H1 (cell line): Measurements from ENCODE around the gene RNF168. TPM values are rescaled to one million over a fixed set of nuclear protein-coding genes. Genes with fewer than 3 reads are reported as not detected.

Source experiments
- CTCF ChIA-PET: fragments of 300-600 bp; sonication (Branson Sonifier 250); formaldehyde crosslinking; loops from one replicate; lab custom pipeline; 2021; ENCODE audit not compliant: partially characterized antibody; lab: Charles Lee
- POLR2A ChIA-PET: fragments of 300-600 bp; sonication (Branson Sonifier 250); formaldehyde crosslinking; loops from one replicate; lab custom pipeline; 2021; ENCODE audit warnings: inconsistent platforms; ENCODE audit not compliant: partially characterized antibody; lab: Charles Lee
- DNase-seq, 2 experiments: peaks; one replicate each; pipeline versions ENCODE4 v3.0.0 to v3.0.0-alpha.2; 2010 to 2022; ENCODE audit warnings: low spot score in 2 of 2, low read depth in 1 of 2, mixed read lengths in 1 of 2
- FAIRE-seq: peaks from 2 replicates; lab custom pipeline; 2011; peaks lifted over from hg19 to GRCh38; lab: Jason Lieb, UNC
- H2AFZ ChIP-seq: 2 replicates; pipeline ENCODE4 v1.8.1; 2012; ENCODE audit warnings: low read length, inconsistent platforms
- H2AK5ac ChIP-seq: 2 replicates; pipeline ENCODE4 v1.6.1; 2013; ENCODE audit warnings: low read depth, low read length
- H2BK120ac ChIP-seq: replicated peaks from 2 replicates; pipeline ENCODE3; 2013; ENCODE audit warnings: low read depth, low read length, inconsistent platforms
- H2BK12ac ChIP-seq: 2 replicates; pipeline ENCODE4 v1.6.1; 2013; ENCODE audit warnings: low read depth, low read length
- H2BK15ac ChIP-seq: 2 replicates; pipeline ENCODE4 v1.6.1; 2013; ENCODE audit warnings: low read length
- H2BK20ac ChIP-seq: 2 replicates; pipeline ENCODE4 v1.6.1; 2013; ENCODE audit warnings: low read length
- H2BK5ac ChIP-seq: 2 replicates; pipeline ENCODE4 v1.6.1; 2013; ENCODE audit warnings: low read depth, low read length
- H3K14ac ChIP-seq: 2 replicates; pipeline ENCODE4 v1.6.1; 2013; ENCODE audit warnings: inconsistent platforms; ENCODE audit not compliant: insufficient read length
- H3K18ac ChIP-seq: 2 replicates; pipeline ENCODE4 v1.6.1; 2013; ENCODE audit warnings: low read length; ENCODE audit errors: extremely low read depth
- H3K23ac ChIP-seq: 2 replicates; pipeline ENCODE4 v1.6.1; 2013; ENCODE audit warnings: inconsistent platforms; ENCODE audit not compliant: insufficient read length
- H3K23me2 ChIP-seq: 2 replicates; pipeline ENCODE4 v1.6.1; 2013; ENCODE audit warnings: low read depth, low read length
- H3K27ac ChIP-seq: 2 replicates; pipeline ENCODE4 v1.6.1; 2011; ENCODE audit warnings: low read depth, low read length, inconsistent platforms
- H3K27me3 ChIP-seq, 4 experiments: replicated peaks in 1 of 4; 1 replicate in 1 of 4; 2 replicates in 3 of 4; pipeline versions ENCODE4 v1.6.1 to v1.8.1; 2011 to 2013; ENCODE audit warnings: low read length in 3 of 4, mild to moderate bottlenecking in 3 of 4, inconsistent platforms in 2 of 4, mixed read lengths in 2 of 4, moderate library complexity in 1 of 4; ENCODE audit not compliant: control insufficient read depth in 3 of 4, insufficient read depth in 3 of 4; ENCODE audit errors: extremely low read depth in 1 of 4
- H3K36me3 ChIP-seq, 4 experiments: 2 replicates each; pipeline versions ENCODE4 v1.6.1 to v1.8.1; 2011 to 2013; ENCODE audit warnings: mild to moderate bottlenecking in 4 of 4, low read length in 3 of 4, moderate library complexity in 2 of 4, control low read depth in 1 of 4, inconsistent platforms in 1 of 4; ENCODE audit not compliant: insufficient read depth in 4 of 4, control insufficient read depth in 2 of 4
- H3K4ac ChIP-seq: replicated peaks from 2 replicates; pipeline ENCODE3; 2013; ENCODE audit warnings: low read length, low read depth, mixed read lengths, inconsistent platforms; ENCODE audit not compliant: insufficient read length
- H3K4me1 ChIP-seq, 4 experiments: replicated peaks in 1 of 4; 1 replicate in 1 of 4; 2 replicates in 3 of 4; pipeline versions ENCODE4 v1.6.1 to v1.8.1; 2011 to 2013; ENCODE audit warnings: low read length in 3 of 4, inconsistent platforms in 2 of 4, mixed read lengths in 1 of 4; ENCODE audit not compliant: insufficient read depth in 4 of 4, control insufficient read depth in 3 of 4
- H3K4me2 ChIP-seq, 2 experiments: 2 replicates each; pipeline versions ENCODE4 v1.6.1 to v1.8.1; 2011 to 2013; ENCODE audit warnings: low read depth in 2 of 2, low read length in 2 of 2, control low read depth in 1 of 2, inconsistent platforms in 1 of 2, mild to moderate bottlenecking in 1 of 2; ENCODE audit not compliant: insufficient read depth in 1 of 2
- H3K4me3 ChIP-seq, 4 experiments: fragments of 200-600, 300-600 bp in 1 of 4; sonication (generic), shearing (Covaris generic), sonication (Bioruptor Twin) in 1 of 4; 2 replicates each; pipeline versions ENCODE4 v1.5.1 to v1.8.1; 2011 to 2016; ENCODE audit warnings: low read length in 4 of 4, low read depth in 3 of 4, control low read depth in 2 of 4, inconsistent platforms in 2 of 4, mild to moderate bottlenecking in 2 of 4, mixed read lengths in 1 of 4, moderate library complexity in 1 of 4; ENCODE audit not compliant: insufficient read depth in 2 of 4; ENCODE audit errors: extremely low read depth in 1 of 4
- H3K56ac ChIP-seq: replicated peaks from 2 replicates; pipeline ENCODE3; 2013; ENCODE audit warnings: low read depth, mild to moderate bottlenecking, mixed read lengths, low read length, inconsistent platforms; ENCODE audit not compliant: insufficient read length
- H3K79me1 ChIP-seq: 2 replicates; pipeline ENCODE4 v1.6.1; 2013; ENCODE audit warnings: low read depth, low read length, control low read depth
- H3K79me2 ChIP-seq, 2 experiments: 2 replicates each; pipeline versions ENCODE4 v1.6.1 to v1.8.1; 2012 to 2013; ENCODE audit warnings: low read length in 2 of 2, mild to moderate bottlenecking in 2 of 2, inconsistent platforms in 1 of 2; ENCODE audit not compliant: insufficient read depth in 2 of 2, control insufficient read depth in 1 of 2
- H3K9ac ChIP-seq, 4 experiments: replicated peaks in 1 of 4; 1 replicate in 1 of 4; 2 replicates in 3 of 4; pipeline versions ENCODE4 v1.6.1 to v1.8.1; 2011 to 2013; ENCODE audit warnings: low read depth in 3 of 4, low read length in 3 of 4, control low read depth in 2 of 4, mild to moderate bottlenecking in 2 of 4, moderate library complexity in 2 of 4, inconsistent platforms in 1 of 4; ENCODE audit errors: extremely low read depth in 1 of 4
- H3K9me3 ChIP-seq, 2 experiments: 2 replicates each; pipeline versions ENCODE4 v1.6.1 to v1.8.1; 2012 to 2013; ENCODE audit warnings: mild to moderate bottlenecking in 2 of 2, moderate library complexity in 2 of 2, control low read depth in 1 of 2, inconsistent platforms in 1 of 2, low read depth in 1 of 2, low read length in 1 of 2, mixed read lengths in 1 of 2; ENCODE audit not compliant: insufficient read depth in 2 of 2
- H4K20me1 ChIP-seq, 2 experiments: replicated peaks in 1 of 2; 2 replicates each; pipeline versions ENCODE3 to v1.8.1; 2011 to 2013; ENCODE audit warnings: inconsistent platforms in 2 of 2, low read length in 2 of 2, mild to moderate bottlenecking in 1 of 2; ENCODE audit not compliant: insufficient read depth in 2 of 2, control insufficient read depth in 1 of 2
- H4K5ac ChIP-seq: 2 replicates; pipeline ENCODE4 v1.6.1; 2013; ENCODE audit warnings: low read length, low read depth, mixed read lengths, inconsistent platforms; ENCODE audit not compliant: insufficient read length
- H4K8ac ChIP-seq: 2 replicates; pipeline ENCODE4 v1.8.0; 2013; ENCODE audit warnings: mild to moderate bottlenecking, moderate library complexity, low read length, inconsistent platforms; ENCODE audit not compliant: insufficient read depth; ENCODE audit errors: extremely low read depth
- H4K91ac ChIP-seq: replicated peaks from 2 replicates; pipeline ENCODE3; 2013; ENCODE audit warnings: low read length, mixed read lengths, inconsistent platforms; ENCODE audit not compliant: insufficient read length
- FOSL1 ChIP-seq: IDR thresholded peaks from 2 replicates; pipeline ENCODE4 v1.6.1; 2011; ENCODE audit warnings: mild to moderate bottlenecking, low read depth, low read length, moderate library complexity; ENCODE audit not compliant: insufficient read depth
- SP4 ChIP-seq: IDR thresholded peaks from 2 replicates; pipeline ENCODE4 v1.6.1; 2012; ENCODE audit warnings: low read length, inconsistent platforms
- WGBS, 2 experiments: shearing (Covaris generic) in 1 of 2; methylation state at CpG; one replicate each; pipeline versions ENCODE4 v1.1.6 to v1.1.7; 2013 to 2015; ENCODE audit warnings: low lambda C conversion rate in 2 of 2, mixed read lengths in 2 of 2, inconsistent platforms in 1 of 2, low coverage in 1 of 2, missing lambda C conversion rate in 1 of 2; ENCODE audit not compliant: insufficient replicate concordance in 2 of 2, insufficient coverage in 1 of 2, insufficient read length in 1 of 2; ENCODE audit errors: extremely low coverage in 1 of 2, missing lambda C conversion rate in 1 of 2; 5-methylcytosine and 5-hydroxymethylcytosine counted together
- polyA plus RNA-seq, 7 experiments: library from polyadenylated mRNA; depleted of rRNA in 3 of 7; stranded (reverse) in 5 of 7; unstranded in 2 of 7; fragments of >200 nt in 5 of 7; fragments of 200-250 nt in 2 of 7; gene quantifications; 1 replicate in 5 of 7; 2 replicates in 1 of 7; 4 replicates in 1 of 7; pipeline versions ENCODE4 v1.2.1 to v1.2.3, GENCODE V29; 2011 to 2013; ENCODE audit warnings: missing spikeins in 2 of 7, mixed read lengths in 2 of 7
- total RNA-seq: library from RNA; stranded (reverse); fragmentation: NEBNext Ultra II Directional; extraction: Animal tissue kit (Norgen Biotek cat#: 25700); gene quantifications from 2 replicates; pipeline ENCODE4 v1.2.1, GENCODE V29; 2021

RNF168 gene
- total and polyA plus RNA-seq, 2 of the 8 experiments (the other 6 are each of a cell fraction or from before 2014, with no cell fraction given) = 6.3 to 63.5 TPM

DNA sequence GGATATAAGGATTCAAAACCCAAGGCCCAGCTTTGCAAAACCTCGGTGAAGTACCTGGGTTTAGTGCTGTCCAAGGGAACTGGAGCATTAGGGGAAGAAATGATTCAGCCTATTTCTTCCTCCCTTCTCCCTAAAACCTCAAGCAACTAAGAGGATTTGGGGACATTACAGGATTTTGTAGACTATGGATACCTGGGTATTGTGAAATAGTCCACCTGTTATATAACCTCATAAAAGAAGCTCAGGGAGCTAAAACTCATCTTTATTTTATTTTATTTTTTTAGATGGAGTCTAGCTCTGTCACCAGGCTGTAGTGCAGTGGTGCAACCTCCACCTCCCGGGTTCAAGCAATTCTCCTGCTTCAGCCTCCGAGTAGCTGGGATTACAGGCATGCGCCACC is 20.3 kb upstream of the RNF168 start:
- H3K36me3 ChIP-seq = peaks cover 0 to 4% (median 0%) of the 10 kb centered on the region in 4 experiments; a peak in 2 of 8 replicates
- no peak overlapping the region for H2BK5ac ChIP-seq
- H3K56ac ChIP-seq = no peak overlapping the region
- H2BK15ac ChIP-seq = no peak overlapping the region
- no peak overlapping the region for H2BK12ac ChIP-seq
- H3K14ac ChIP-seq = no peak overlapping the region
- H3K23me2 ChIP-seq = peaks cover 2% of the 10 kb centered on the region; the same call in 1 of the 2 replicates
- 93% methylated on average over 4 of the region's 4 CpGs; no CpG with 5 or more reads in 1 of the 2 experiments for WGBS, 2 experiments
- H3K23ac ChIP-seq = no peak overlapping the region
- no peak overlapping the region for H2AFZ ChIP-seq
- no peak overlapping the region for H3K4me3 ChIP-seq
- no peak overlapping the region for H3K9ac ChIP-seq
- no peak overlapping the region for H4K5ac ChIP-seq
- H3K4ac ChIP-seq = no peak overlapping the region
- peaks cover 31 to 34% of the 10 kb centered on the region in 2 experiments for H3K9me3 ChIP-seq
- no peaks in the 10 kb centered on the region for H3K79me2 ChIP-seq
- H2BK20ac ChIP-seq = no peak overlapping the region
- no peak overlapping the region for H2AK5ac ChIP-seq
- no peaks in the 10 kb centered on the region for H4K20me1 ChIP-seq
- H3K79me1 ChIP-seq = no peaks in the 10 kb centered on the region
- POLR2A ChIA-PET = no interaction called here
- no peak overlapping the region for H2BK120ac ChIP-seq
- FAIRE-seq = no peak
- CTCF ChIA-PET = interaction anchor here (0.7 to 5.5 kb wide), 30 partner anchors 10 to 446 kb away, joined by 3 to 40 read pairs (median 4); partner anchors contain the start of genes NCBP2 and RNF168
- H3K4me1 ChIP-seq = peaks cover 0 to 3% (median under 1%) of the 10 kb centered on the region in 4 experiments; a peak in 2 of 7 replicates
- no peak overlapping the region for H4K91ac ChIP-seq
- no peak overlapping the region for H3K4me2 ChIP-seq
- H3K18ac ChIP-seq = no peak overlapping the region
- no peak overlapping the region for H4K8ac ChIP-seq
- no peak overlapping the region for H3K27ac ChIP-seq
- TF ChIP-seq FOSL1 (no peak), SP4 (no peak)
- TF ChIP-seq, all 59 proteins: peak for 0
- DNase-seq = no peak
- no peaks in the 10 kb centered on the region for H3K27me3 ChIP-seq
